ENCODE results near the gene MANF.

The MANF gene

DNA sequence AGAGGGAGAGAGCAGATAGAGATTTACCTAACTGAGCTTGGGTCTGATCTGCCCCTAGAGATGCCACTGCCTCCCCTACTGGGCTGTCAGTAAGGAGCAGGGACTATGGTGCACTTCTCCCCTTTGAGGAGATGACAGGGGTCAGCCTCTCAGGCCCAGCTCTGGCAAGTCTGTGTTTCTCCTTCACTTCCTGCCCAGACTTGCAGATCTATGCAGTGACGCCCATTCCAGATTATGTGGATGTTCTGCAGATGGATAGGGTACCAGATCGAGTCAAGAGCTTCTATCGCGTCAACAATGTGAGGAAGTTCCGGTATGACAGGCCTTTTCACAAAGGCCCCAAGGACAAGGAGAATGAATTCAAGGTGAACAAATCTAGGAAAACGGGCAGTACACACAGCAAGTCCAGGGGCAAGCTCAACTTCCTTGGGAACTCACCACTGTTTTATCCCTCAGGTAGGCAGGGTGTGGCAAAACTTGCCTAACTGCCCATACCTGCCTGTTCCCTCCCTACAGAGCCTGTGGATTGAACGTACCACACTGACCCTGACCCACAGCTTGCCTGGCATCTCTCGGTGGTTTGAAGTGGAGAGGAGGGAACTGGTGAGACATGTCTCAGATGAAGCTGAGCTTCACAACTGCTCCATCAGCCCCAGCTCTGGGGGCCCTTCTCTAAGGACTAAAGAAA, 29.1 kb upstream of the MANF start:
- Histone ChIP-seq H3K27me3 (ENCODE audit: control insufficient read depth, low read length) (peaks cover 33% of the 10 kb centered on the region), H4K20me1 (ENCODE audit: control insufficient read depth, insufficient read depth, low read depth, low read length) (no peaks in the 10 kb centered on the region), H3K9me3 (ENCODE audit: control insufficient read depth, insufficient read depth, low read length) (no peaks in the 10 kb centered on the region), H3K79me2 (ENCODE audit: control insufficient read depth, low read length) (no peaks in the 10 kb centered on the region), H3K9me2 (replicated peaks; ENCODE audit: control insufficient read depth, low read length) (no peaks in the 10 kb centered on the region), H3K27ac (ENCODE audit: low read depth, low read length) (no peak overlapping the region), H3K4me2 (ENCODE audit: low read length) (no peak overlapping the region), H3K4me3 (ENCODE audit: low read length) (no peak overlapping the region), H3K36me3 (ENCODE audit: control insufficient read depth, low read length) (no peaks in the 10 kb centered on the region), H3F3A (ENCODE audit: control insufficient read depth, insufficient read depth) (no peaks in the 10 kb centered on the region), H3K4me1 (ENCODE audit: control insufficient read depth, low read length) (no peaks in the 10 kb centered on the region)
- no peak for TF ChIP-seq CTCF (IDR thresholded peaks at IDR 0.05; ENCODE audit: low read depth, low read length, poor library complexity, severe bottlenecking)
- no peak for TF ChIP-seq EZH2phosphoT487 (IDR thresholded peaks at IDR 0.05; ENCODE audit: borderline replicate concordance, low read length)

DNA sequence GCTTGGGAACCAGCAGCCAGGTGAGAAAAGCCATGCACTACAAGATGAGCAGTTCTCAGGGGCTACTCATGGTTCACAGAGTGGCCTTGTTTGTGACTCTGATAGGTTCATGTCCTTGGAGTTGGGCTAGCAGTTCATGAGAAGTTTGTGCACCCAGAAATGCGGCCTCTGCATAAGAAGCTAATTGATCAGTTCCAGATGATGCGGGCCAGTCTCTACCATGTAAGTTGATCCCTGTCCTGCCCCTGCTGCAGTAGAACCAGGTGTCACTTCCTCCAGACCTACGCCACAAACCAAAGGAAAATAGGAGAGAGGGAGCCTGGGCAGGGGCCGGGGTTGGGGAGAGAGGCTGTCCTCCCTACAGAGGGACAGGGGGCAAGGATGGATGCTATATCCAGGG, 27.2 kb upstream of the MANF start:
- Histone ChIP-seq H3K4me1 (ENCODE audit: control insufficient read depth, low read length) (no peaks in the 10 kb centered on the region), H3K9me2 (replicated peaks; ENCODE audit: control insufficient read depth, low read length) (no peaks in the 10 kb centered on the region), H3F3A (ENCODE audit: control insufficient read depth, insufficient read depth) (no peaks in the 10 kb centered on the region), H3K27ac (ENCODE audit: low read depth, low read length) (no peak overlapping the region), H3K4me2 (ENCODE audit: low read length) (no peak overlapping the region), H3K9me3 (ENCODE audit: control insufficient read depth, insufficient read depth, low read length) (no peaks in the 10 kb centered on the region), H4K20me1 (ENCODE audit: control insufficient read depth, insufficient read depth, low read depth, low read length) (no peaks in the 10 kb centered on the region), H3K27me3 (ENCODE audit: control insufficient read depth, low read length) (peaks cover 33% of the 10 kb centered on the region), H3K36me3 (ENCODE audit: control insufficient read depth, low read length) (no peaks in the 10 kb centered on the region), H3K79me2 (ENCODE audit: control insufficient read depth, low read length) (no peaks in the 10 kb centered on the region), H3K4me3 (ENCODE audit: low read length) (no peak overlapping the region)
- no peak for TF ChIP-seq CTCF (IDR thresholded peaks at IDR 0.05; ENCODE audit: low read depth, low read length, poor library complexity, severe bottlenecking)
- no peak for TF ChIP-seq EZH2phosphoT487 (IDR thresholded peaks at IDR 0.05; ENCODE audit: borderline replicate concordance, low read length)

DNA sequence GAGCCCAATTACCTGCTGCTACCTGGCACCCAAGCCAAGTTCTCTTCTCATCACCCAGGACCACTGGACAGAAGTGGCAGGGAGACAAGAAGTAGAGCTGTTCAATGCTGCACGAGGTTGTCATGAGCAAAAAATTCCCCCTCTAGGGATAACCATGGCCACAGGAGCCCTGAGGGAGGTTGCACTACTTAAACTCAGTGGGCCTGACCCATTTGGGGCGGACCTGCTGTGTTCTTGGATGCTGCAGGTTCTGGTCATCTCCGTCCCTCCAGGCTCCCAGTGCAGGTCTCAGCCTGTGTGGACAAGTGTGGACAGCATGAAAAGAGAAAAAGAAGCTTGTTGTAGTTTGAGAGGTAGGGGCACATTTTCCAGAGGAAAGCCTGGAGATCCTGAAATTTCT, 26.1 kb upstream of the MANF start:
- no peak for TF ChIP-seq CTCF (IDR thresholded peaks at IDR 0.05; ENCODE audit: low read depth, low read length, poor library complexity, severe bottlenecking)
- no peak for TF ChIP-seq EZH2phosphoT487 (IDR thresholded peaks at IDR 0.05; ENCODE audit: borderline replicate concordance, low read length)
- Histone ChIP-seq H3K4me1 (ENCODE audit: control insufficient read depth, low read length) (no peaks in the 10 kb centered on the region), H3F3A (ENCODE audit: control insufficient read depth, insufficient read depth) (no peaks in the 10 kb centered on the region), H4K20me1 (ENCODE audit: control insufficient read depth, insufficient read depth, low read depth, low read length) (no peaks in the 10 kb centered on the region), H3K9me3 (ENCODE audit: control insufficient read depth, insufficient read depth, low read length) (no peaks in the 10 kb centered on the region), H3K27me3 (ENCODE audit: control insufficient read depth, low read length) (peaks cover 33% of the 10 kb centered on the region), H3K9me2 (replicated peaks; ENCODE audit: control insufficient read depth, low read length) (no peaks in the 10 kb centered on the region), H3K4me2 (ENCODE audit: low read length) (no peak overlapping the region), H3K4me3 (ENCODE audit: low read length) (no peak overlapping the region), H3K79me2 (ENCODE audit: control insufficient read depth, low read length) (no peaks in the 10 kb centered on the region), H3K27ac (ENCODE audit: low read depth, low read length) (no peak overlapping the region), H3K36me3 (ENCODE audit: control insufficient read depth, low read length) (no peaks in the 10 kb centered on the region)

All from DOHH2 (cell line).